A673 (cell line): ENCODE measurements around the gene CLEC16A.

Experiments
- EZH2 ChIP-seq: fragments of 200-600 bp; sonication (generic); IDR thresholded peaks from 2 replicates; pipeline ENCODE4 v1.6.1; 2017; ENCODE audit warnings: borderline replicate concordance, low read depth, mild to moderate bottlenecking, mixed read lengths, antibody characterized with exemption, low read length; ENCODE audit not compliant: poor library complexity, severe bottlenecking
- TF ChIP-seq, protein P1 (sequence below): fragments of 300-800, 200-600 bp; sonication (generic); conservative IDR thresholded peaks from 2 replicates; pipeline ENCODE4 v1.5.1; 2017; ENCODE audit warnings: low read depth, mild to moderate bottlenecking, antibody characterized with exemption, low read length, moderate library complexity, mixed read lengths

- TF ChIP-seq, protein P1, sequence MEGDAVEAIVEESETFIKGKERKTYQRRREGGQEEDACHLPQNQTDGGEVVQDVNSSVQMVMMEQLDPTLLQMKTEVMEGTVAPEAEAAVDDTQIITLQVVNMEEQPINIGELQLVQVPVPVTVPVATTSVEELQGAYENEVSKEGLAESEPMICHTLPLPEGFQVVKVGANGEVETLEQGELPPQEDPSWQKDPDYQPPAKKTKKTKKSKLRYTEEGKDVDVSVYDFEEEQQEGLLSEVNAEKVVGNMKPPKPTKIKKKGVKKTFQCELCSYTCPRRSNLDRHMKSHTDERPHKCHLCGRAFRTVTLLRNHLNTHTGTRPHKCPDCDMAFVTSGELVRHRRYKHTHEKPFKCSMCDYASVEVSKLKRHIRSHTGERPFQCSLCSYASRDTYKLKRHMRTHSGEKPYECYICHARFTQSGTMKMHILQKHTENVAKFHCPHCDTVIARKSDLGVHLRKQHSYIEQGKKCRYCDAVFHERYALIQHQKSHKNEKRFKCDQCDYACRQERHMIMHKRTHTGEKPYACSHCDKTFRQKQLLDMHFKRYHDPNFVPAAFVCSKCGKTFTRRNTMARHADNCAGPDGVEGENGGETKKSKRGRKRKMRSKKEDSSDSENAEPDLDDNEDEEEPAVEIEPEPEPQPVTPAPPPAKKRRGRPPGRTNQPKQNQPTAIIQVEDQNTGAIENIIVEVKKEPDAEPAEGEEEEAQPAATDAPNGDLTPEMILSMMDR, result no peak
- TF ChIP-seq EZH2, result no peak
These were observed 47.7 kb downstream of the CLEC16A start for GRCh38 chr16:10992112-10992511.
